K562 (cell line): Measurements from ENCODE around the gene CUX1. TPM values are rescaled to one million over a fixed set of nuclear protein-coding genes. Genes with fewer than 3 reads are reported as not detected.

Source experiments
- MTF1 ChIP-seq: fragments of 250-450 bp; sonication (Bioruptor Pico); IDR thresholded peaks from 2 replicates; pipeline ENCODE4 v1.9.0; 2021; ENCODE audit warnings: moderate library complexity, mild to moderate bottlenecking, inconsistent platforms, borderline replicate concordance
- NCOA1 ChIP-seq: fragments of 450-650 bp; IDR thresholded peaks from 2 replicates; pipeline ENCODE4 v1.6.1; 2016; ENCODE audit warnings: low read depth
- REST ChIP-seq, 2 experiments: fragments of 450-650 bp; formaldehyde crosslinking in 1 of 2; IDR thresholded peaks; 2 replicates each; pipeline versions ENCODE4 v1.4.0 to v1.6.1; 2014 to 2020; ENCODE audit warnings: mild to moderate bottlenecking in 2 of 2, borderline replicate concordance in 1 of 2, low read depth in 1 of 2
- VEZF1 ChIP-seq: fragments of 200-800 bp; sonication (Bioruptor generic); IDR thresholded peaks from 2 replicates; pipeline ENCODE4 v1.6.1; 2017; ENCODE audit warnings: missing genetic modification characterization, missing compliant biosample characterization
- ZBTB40 ChIP-seq, 2 experiments: fragments of 450-650 bp in 1 of 2; sonication (generic) in 1 of 2; formaldehyde crosslinking in 1 of 2; IDR thresholded peaks; 2 replicates each; pipeline versions ENCODE4 v1.7.1 to v1.9.0; 2016 to 2022; ENCODE audit warnings: inconsistent platforms in 1 of 2, mild to moderate bottlenecking in 1 of 2, missing genetic modification reagents in 1 of 2
- ZNF75A ChIP-seq: fragments of 450-650 bp; formaldehyde crosslinking; IDR thresholded peaks from 2 replicates; pipeline ENCODE4 v1.4.0; 2020; ENCODE audit warnings: mild to moderate bottlenecking
- polyA plus RNA-seq, 8 experiments: library from polyadenylated mRNA; depleted of rRNA in 4 of 8; stranded (reverse) in 5 of 8; unstranded in 3 of 8; fragments of >200 nt; fragmentation: Nextera tagmentation in 2 of 8; fragmentation: Illumina TruSeq in 1 of 8; extraction: Ambion mirVana in 2 of 8; extraction: Trizol in 1 of 8; gene quantifications; 2 replicates each; pipeline versions ENCODE4 v1.2.1 to v1.2.3, GENCODE V29; 2011 to 2014; ENCODE audit warnings: inconsistent platforms in 1 of 8, missing spikeins in 1 of 8
- total RNA-seq, 7 experiments: library from RNA; depleted of rRNA in 6 of 7; stranded (reverse); fragments of >200 nt in 6 of 7; fragmentation: Illumina TruSeq in 2 of 7; extraction: Trizol in 2 of 7; gene quantifications; 2 replicates each; pipeline versions ENCODE4 v1.2.1 to v1.2.3, GENCODE V29; 2011 to 2021; ENCODE audit warnings: low replicate concordance in 1 of 7

Gene CUX1
- total and polyA plus RNA-seq, 9 of the 15 experiments (the other 6 are each of a cell fraction or from before 2014, with no cell fraction given) = 3.6 to 55.3 (median 25.2) TPM

GRCh38 chr7:101941481-101942383 is 124.3 kb downstream of the CUX1 start (continued):
- TF ChIP-seq REST (IDR thresholded peaks at IDR 0.05; ENCODE audit: borderline replicate concordance) (0 out of 2 replicates have a peak, but pooled peaks have one; percentile 8), REST (CRISPR knock-in tag; IDR thresholded peaks at IDR 0.05; ENCODE audit: low read depth) (no peak), MTF1 (CRISPR knock-in tag) (no peak), NCOA1 (no peak), ZBTB40 (IDR thresholded peaks at IDR 0.05) (no peak), ZBTB40 (CRISPR knock-in tag; IDR thresholded peaks at IDR 0.05) (no peak), ZNF75A (CRISPR knock-in tag) (no peak), VEZF1 (CRISPR knock-in tag) (peak; percentile 43; the same call in 1 of the 2 replicates)
